GM18508 (cell line): ENCODE measurements around the gene C17orf107.

ENCODE experiments used
- ATAC-seq: cut with Tn5 transposase; IDR thresholded peaks from one replicate; pipeline ENCODE4 v1.9.1; 2021; ENCODE audit warnings: moderate number of reproducible peaks; ENCODE audit not compliant: insufficient read depth, unreplicated experiment

Gene C17orf107

GRCh38 chr17:4947010-4947410 is 47.7 kb downstream of the C17orf107 start:
- no peak for ATAC-seq

GRCh38 chr17:4947411-4948165 is 48.3 kb downstream of the C17orf107 start:
- no peak for ATAC-seq

GRCh38 chr17:4948166-4948930 is 49.0 kb downstream of the C17orf107 start, which contains the start of gene PFN1:
Gene PFN1, minus strand, starts transcription at chr17:4948530. Its CDS starts 136 bp downstream, at chr17:4948394.
- no peak for ATAC-seq

GRCh38 chr17:4948931-4949320 is 49.6 kb downstream of the C17orf107 start:
- no peak for ATAC-seq

- ATAC-seq = no peak
These were observed 50.2 kb downstream of the C17orf107 start for GRCh38 chr17:4949321-4950074.

GRCh38 chr17:4950075-4950745 is 50.9 kb downstream of the C17orf107 start:
- ATAC-seq = no peak

GRCh38 chr17:4950746-4951204 is 51.4 kb downstream of the C17orf107 start, which contains the start of gene ENO3:
Gene ENO3, plus strand, starts transcription at chr17:4951119. Its CDS starts 711 bp downstream, at chr17:4951830.
- no peak for ATAC-seq

GRCh38 chr17:4951486-4951885 is 52.1 kb downstream of the C17orf107 start:
- ATAC-seq = no peak
